Mesenchymal stem cell (in vitro differentiated cells and primary cell): ENCODE data around the gene LRRK2.

ENCODE experiments used
- DNase-seq: peaks from one replicate; pipeline ENCODE4 v3.0.0-alpha.2; 2013
- H2AFZ ChIP-seq: one replicate; pipeline ENCODE4 v1.6.1; 2013; ENCODE audit warnings: low read depth, mild to moderate bottlenecking, control low read depth, inconsistent platforms, low read length, moderate library complexity
- H2AK5ac ChIP-seq: 2 replicates; pipeline ENCODE4 v1.6.1; 2013; ENCODE audit warnings: low read length, moderate library complexity, mild to moderate bottlenecking, inconsistent platforms; ENCODE audit not compliant: severe bottlenecking
- H2BK120ac ChIP-seq: one replicate; pipeline ENCODE4 v1.6.1; 2013; ENCODE audit warnings: low read depth, mild to moderate bottlenecking, inconsistent platforms, low read length, moderate library complexity
- H2BK12ac ChIP-seq, 2 experiments: one replicate each; pipeline ENCODE4 v1.6.1; 2013; ENCODE audit warnings: inconsistent platforms in 2 of 2, low read length in 2 of 2, mild to moderate bottlenecking in 2 of 2, moderate library complexity in 2 of 2, control low read depth in 1 of 2
- H2BK15ac ChIP-seq: one replicate; pipeline ENCODE4 v1.6.1; 2013; ENCODE audit warnings: mild to moderate bottlenecking, low read depth, inconsistent platforms; ENCODE audit not compliant: poor library complexity, severe bottlenecking
- H2BK5ac ChIP-seq: 2 replicates; pipeline ENCODE4 v1.6.1; 2013; ENCODE audit warnings: low read depth, mild to moderate bottlenecking, low read length, control low read depth, inconsistent platforms; ENCODE audit not compliant: poor library complexity, severe bottlenecking
- H3K14ac ChIP-seq, 2 experiments: one replicate each; pipeline ENCODE4 v1.6.1; 2013; ENCODE audit warnings: inconsistent platforms in 2 of 2, low read length in 2 of 2, control low read depth in 1 of 2, mild to moderate bottlenecking in 1 of 2, moderate library complexity in 1 of 2
- H3K18ac ChIP-seq, 2 experiments: one replicate each; pipeline ENCODE4 v1.6.1; 2013; ENCODE audit warnings: inconsistent platforms in 2 of 2, low read length in 2 of 2, control low read depth in 1 of 2, low read depth in 1 of 2, mild to moderate bottlenecking in 1 of 2
- H3K23ac ChIP-seq, 2 experiments: one replicate each; pipeline ENCODE4 v1.6.1; 2013; ENCODE audit warnings: inconsistent platforms in 2 of 2, low read length in 2 of 2, mild to moderate bottlenecking in 2 of 2, moderate library complexity in 2 of 2, control low read depth in 1 of 2
- H3K27ac ChIP-seq: 2 replicates; pipeline ENCODE4 v1.5.1; 2013; ENCODE audit warnings: mild to moderate bottlenecking, moderate library complexity, low read length, control low read depth, inconsistent platforms; ENCODE audit not compliant: poor library complexity, severe bottlenecking
- H3K27me3 ChIP-seq, 2 experiments: 2 replicates each; pipeline versions ENCODE4 v1.6.1 to v1.7.0; 2013; ENCODE audit warnings: low read length in 2 of 2, mild to moderate bottlenecking in 2 of 2, moderate library complexity in 2 of 2, control low read depth in 1 of 2, inconsistent platforms in 1 of 2; ENCODE audit not compliant: control insufficient read depth in 1 of 2, insufficient read depth in 1 of 2
- H3K36me3 ChIP-seq, 2 experiments: 2 replicates each; pipeline versions ENCODE4 v1.6.1 to v1.7.0; 2013; ENCODE audit warnings: low read length in 2 of 2, control low read depth in 1 of 2, inconsistent platforms in 1 of 2, low read depth in 1 of 2, mild to moderate bottlenecking in 1 of 2; ENCODE audit not compliant: insufficient read depth in 2 of 2, control insufficient read depth in 1 of 2
- H3K4ac ChIP-seq, 2 experiments: one replicate each; pipeline ENCODE4 v1.6.1; 2013; ENCODE audit warnings: inconsistent platforms in 2 of 2, low read length in 2 of 2, mild to moderate bottlenecking in 2 of 2, moderate library complexity in 2 of 2, control low read depth in 1 of 2, low read depth in 1 of 2
- H3K4me1 ChIP-seq: 2 replicates; pipeline ENCODE4 v1.6.1; 2013; ENCODE audit warnings: low read depth, low read length, control low read depth; ENCODE audit not compliant: control insufficient read depth, insufficient read depth
- H3K4me2 ChIP-seq: 2 replicates; pipeline ENCODE4 v1.6.1; 2013; ENCODE audit warnings: low read length, mild to moderate bottlenecking, inconsistent platforms; ENCODE audit not compliant: poor library complexity, severe bottlenecking
- H3K4me3 ChIP-seq, 2 experiments: 2 replicates each; pipeline versions ENCODE4 v1.5.1 to v1.7.0; 2013; ENCODE audit warnings: low read length in 2 of 2, mild to moderate bottlenecking in 2 of 2, control low read depth in 1 of 2, low read depth in 1 of 2; ENCODE audit not compliant: insufficient read depth in 1 of 2
- H3K79me1 ChIP-seq: replicated peaks from 2 replicates; pipeline ENCODE4 v1.6.1; 2013; ENCODE audit warnings: mild to moderate bottlenecking, control low read depth, low read length, inconsistent platforms; ENCODE audit not compliant: poor library complexity, severe bottlenecking
- H3K9ac ChIP-seq: 2 replicates; pipeline ENCODE4 v1.7.0; 2013; ENCODE audit warnings: mild to moderate bottlenecking, low read length, moderate library complexity
- H3K9me3 ChIP-seq: 2 replicates; pipeline ENCODE4 v1.7.0; 2013; ENCODE audit warnings: mild to moderate bottlenecking, low read length; ENCODE audit not compliant: control insufficient read depth
- H4K8ac ChIP-seq: one replicate; pipeline ENCODE4 v1.6.1; 2013; ENCODE audit warnings: inconsistent platforms, mild to moderate bottlenecking, low read length, moderate library complexity
- H4K91ac ChIP-seq: one replicate; pipeline ENCODE4 v1.6.1; 2013; ENCODE audit warnings: mild to moderate bottlenecking, low read length, inconsistent platforms
- WGBS: methylation state at CpG from one replicate; pipeline ENCODE4 v1.1.7; 2013; ENCODE audit warnings: mixed read lengths; 5-methylcytosine and 5-hydroxymethylcytosine counted together

The LRRK2 gene

DNA sequence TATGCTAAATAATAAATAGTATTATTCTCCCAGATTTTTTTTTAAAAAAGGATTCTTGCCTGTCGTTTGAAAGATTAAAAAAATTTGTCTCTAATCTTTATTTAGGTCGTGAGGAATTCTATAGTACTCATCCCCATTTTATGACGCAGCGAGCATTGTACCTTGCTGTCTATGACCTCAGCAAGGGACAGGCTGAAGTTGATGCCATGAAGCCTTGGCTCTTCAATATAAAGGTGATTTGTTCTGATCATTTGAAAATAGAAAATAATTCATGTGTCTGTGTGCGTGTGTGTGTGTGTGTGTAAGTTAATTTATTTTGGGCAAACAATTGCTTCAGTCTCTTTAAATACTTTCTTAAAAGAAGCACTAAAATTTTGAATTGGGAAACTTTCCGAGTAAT lies 84.2 kb downstream of the LRRK2 start:
- Histone ChIP-seq H2AFZ (no peak overlapping the region), H3K4me1 (no peaks in the 10 kb centered on the region), H3K4ac (no peak overlapping the region), H3K79me1 (no peaks in the 10 kb centered on the region), H3K18ac (no peak overlapping the region), H2BK120ac (no peak overlapping the region), H3K27me3 (no peaks in the 10 kb centered on the region), H3K4me2 (no peak overlapping the region), H2BK5ac (no peak overlapping the region), H4K91ac (no peak overlapping the region), H3K9me3 (no peaks in the 10 kb centered on the region), H3K36me3 (no peaks in the 10 kb centered on the region), H4K8ac (no peak overlapping the region), H3K14ac (no peak overlapping the region), H2BK15ac (no peak overlapping the region), H3K4me3 (no peak overlapping the region), H2AK5ac (no peak overlapping the region), H3K27ac (no peak overlapping the region), H3K9ac (no peak overlapping the region), H2BK12ac (no peak overlapping the region), H3K23ac (no peak overlapping the region)
- WGBS = 80% methylated on average over 6 of the region's 6 CpGs
- no peak for DNase-seq

- H3K4me3 ChIP-seq = no peak overlapping the region
- H3K9me3 ChIP-seq = no peaks in the 10 kb centered on the region
- H3K27ac ChIP-seq = no peak overlapping the region
- H2AFZ ChIP-seq = no peak overlapping the region
- H2BK5ac ChIP-seq = no peak overlapping the region
- DNase-seq = no peak
- 92% methylated on average over 9 of the region's 9 CpGs for WGBS
- no peak overlapping the region for H3K23ac ChIP-seq
- H2BK120ac ChIP-seq = no peak overlapping the region
- no peak overlapping the region for H3K14ac ChIP-seq
- no peaks in the 10 kb centered on the region for H3K79me1 ChIP-seq
- H3K4me1 ChIP-seq = no peaks in the 10 kb centered on the region
- no peak overlapping the region for H2BK12ac ChIP-seq
- no peak overlapping the region for H3K4me2 ChIP-seq
- no peak overlapping the region for H2AK5ac ChIP-seq
- no peak overlapping the region for H3K4ac ChIP-seq
- no peaks in the 10 kb centered on the region for H3K27me3 ChIP-seq
- no peak overlapping the region for H4K8ac ChIP-seq
- H3K9ac ChIP-seq = no peak overlapping the region
- no peak overlapping the region for H3K18ac ChIP-seq
- H2BK15ac ChIP-seq = no peak overlapping the region
- H3K36me3 ChIP-seq = no peaks in the 10 kb centered on the region
- no peak overlapping the region for H4K91ac ChIP-seq
These were observed 85.4 kb downstream of the LRRK2 start for GRCh38 chr12:40310211-40310610.

DNA sequence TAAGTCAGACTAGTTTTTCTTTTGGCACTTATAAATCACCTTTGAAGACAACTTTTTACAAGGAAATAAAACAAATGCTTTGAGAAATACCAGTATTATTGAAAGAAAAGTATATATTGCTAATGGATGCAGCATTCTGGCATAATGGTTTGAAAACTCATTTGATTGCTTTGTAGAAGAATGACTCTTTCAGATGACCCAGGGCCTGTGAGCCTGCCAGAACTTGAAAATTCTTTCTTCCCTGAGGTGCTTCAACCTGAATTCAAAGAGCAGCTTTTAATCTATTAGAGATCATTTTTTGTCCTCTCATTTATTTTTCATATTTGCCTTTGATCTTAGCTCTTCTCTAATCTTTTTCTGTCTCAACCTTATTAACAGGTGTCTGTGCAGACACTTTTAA lies 87.4 kb downstream of the LRRK2 start:
- no peak overlapping the region for H2BK12ac ChIP-seq
- H3K4me2 ChIP-seq = no peak overlapping the region
- no peak overlapping the region for H2AK5ac ChIP-seq
- no peaks in the 10 kb centered on the region for H3K79me1 ChIP-seq
- H3K4me1 ChIP-seq = no peaks in the 10 kb centered on the region
- no peaks in the 10 kb centered on the region for H3K36me3 ChIP-seq
- no peaks in the 10 kb centered on the region for H3K9me3 ChIP-seq
- no peak overlapping the region for H3K9ac ChIP-seq
- no peak overlapping the region for H3K4me3 ChIP-seq
- no peak overlapping the region for H3K23ac ChIP-seq
- no peak overlapping the region for H4K8ac ChIP-seq
- H3K14ac ChIP-seq = no peak overlapping the region
- no peak overlapping the region for H2BK5ac ChIP-seq
- H3K4ac ChIP-seq = no peak overlapping the region
- no peak overlapping the region for H2BK120ac ChIP-seq
- H3K27ac ChIP-seq = no peak overlapping the region
- DNase-seq = no peak
- no peak overlapping the region for H3K18ac ChIP-seq
- H2BK15ac ChIP-seq = no peak overlapping the region
- no peak overlapping the region for H2AFZ ChIP-seq
- no peaks in the 10 kb centered on the region for H3K27me3 ChIP-seq
- no peak overlapping the region for H4K91ac ChIP-seq

DNA sequence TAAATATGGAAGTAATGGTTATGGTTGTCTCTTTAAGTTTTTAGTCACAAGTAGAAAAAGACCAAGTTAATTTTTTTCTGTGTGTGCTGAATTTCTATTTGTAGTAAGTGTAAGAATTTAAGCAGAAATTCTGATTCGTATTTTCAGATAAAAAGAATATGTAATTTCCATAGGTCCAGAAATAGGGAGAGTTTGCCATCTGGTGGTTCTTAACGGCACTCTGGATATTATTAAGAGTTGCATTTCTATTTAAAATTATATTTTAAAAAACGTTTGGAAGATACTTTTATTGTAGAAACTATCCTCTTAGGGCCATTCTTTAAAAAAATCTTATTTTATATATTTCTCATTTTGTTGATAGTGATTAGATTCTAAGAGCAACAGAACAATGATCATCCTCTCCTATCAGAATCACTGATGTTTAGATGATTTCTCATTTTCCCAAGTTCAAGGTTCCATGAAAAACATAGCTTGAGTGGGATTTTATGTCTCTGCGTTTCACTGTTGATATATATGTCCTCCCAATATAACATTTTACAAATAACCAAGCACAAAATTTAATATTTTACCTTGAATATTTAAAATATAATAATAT lies 88.3 kb downstream of the LRRK2 start:
- Histone ChIP-seq H4K8ac (no peak overlapping the region), H2AFZ (no peak overlapping the region), H3K14ac (no peak overlapping the region), H2BK12ac (no peak overlapping the region), H3K23ac (no peak overlapping the region), H3K9me3 (no peaks in the 10 kb centered on the region), H2BK5ac (no peak overlapping the region), H3K4me1 (no peaks in the 10 kb centered on the region), H3K4me3 (no peak overlapping the region), H3K4me2 (no peak overlapping the region), H3K18ac (no peak overlapping the region), H3K79me1 (no peaks in the 10 kb centered on the region), H3K27ac (no peak overlapping the region), H3K9ac (no peak overlapping the region), H2BK15ac (no peak overlapping the region), H3K4ac (no peak overlapping the region), H3K27me3 (no peaks in the 10 kb centered on the region), H3K36me3 (no peaks in the 10 kb centered on the region), H2AK5ac (no peak overlapping the region), H2BK120ac (no peak overlapping the region), H4K91ac (no peak overlapping the region)
- DNase-seq = peak; percentile 23
- whole genome bisulfite sequencing = 86% methylated on average over 1 of the region's 4 CpGs
